ENCODE data around the gene NUBPL.

NUBPL gene

DNA sequence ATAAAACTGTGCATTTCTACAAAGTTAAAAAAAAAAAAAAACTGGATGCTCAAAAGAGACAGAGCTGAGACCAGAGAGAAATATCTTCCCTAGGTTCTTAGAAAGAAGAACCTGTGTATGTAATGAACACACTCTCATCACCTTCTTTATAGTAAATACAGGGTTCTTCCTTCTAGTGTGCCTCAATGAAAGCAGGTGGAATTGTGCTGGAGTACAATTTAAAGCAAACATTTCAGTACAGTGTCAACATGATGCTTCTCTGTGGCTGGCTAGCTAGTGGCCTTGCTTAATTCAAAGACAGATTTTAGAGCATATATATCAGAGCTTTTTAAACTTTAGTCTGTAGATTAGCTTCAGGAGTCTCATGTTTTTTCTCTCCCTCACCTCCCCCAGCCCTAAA lies 266.1 kb downstream of the NUBPL start:
- no peak for DNase-seq (ENCODE audit: low spot score)
- in situ Hi-C loops (cut with MboI; ENCODE audit: low sequenced_read_pairs, unreplicated experiment) = no loop called here
- TF ChIP-seq, protein P1, sequence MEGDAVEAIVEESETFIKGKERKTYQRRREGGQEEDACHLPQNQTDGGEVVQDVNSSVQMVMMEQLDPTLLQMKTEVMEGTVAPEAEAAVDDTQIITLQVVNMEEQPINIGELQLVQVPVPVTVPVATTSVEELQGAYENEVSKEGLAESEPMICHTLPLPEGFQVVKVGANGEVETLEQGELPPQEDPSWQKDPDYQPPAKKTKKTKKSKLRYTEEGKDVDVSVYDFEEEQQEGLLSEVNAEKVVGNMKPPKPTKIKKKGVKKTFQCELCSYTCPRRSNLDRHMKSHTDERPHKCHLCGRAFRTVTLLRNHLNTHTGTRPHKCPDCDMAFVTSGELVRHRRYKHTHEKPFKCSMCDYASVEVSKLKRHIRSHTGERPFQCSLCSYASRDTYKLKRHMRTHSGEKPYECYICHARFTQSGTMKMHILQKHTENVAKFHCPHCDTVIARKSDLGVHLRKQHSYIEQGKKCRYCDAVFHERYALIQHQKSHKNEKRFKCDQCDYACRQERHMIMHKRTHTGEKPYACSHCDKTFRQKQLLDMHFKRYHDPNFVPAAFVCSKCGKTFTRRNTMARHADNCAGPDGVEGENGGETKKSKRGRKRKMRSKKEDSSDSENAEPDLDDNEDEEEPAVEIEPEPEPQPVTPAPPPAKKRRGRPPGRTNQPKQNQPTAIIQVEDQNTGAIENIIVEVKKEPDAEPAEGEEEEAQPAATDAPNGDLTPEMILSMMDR (IDR thresholded peaks at IDR 0.05; ENCODE audit: borderline replicate concordance, control extremely low read depth, extremely low read depth, insufficient read depth, missing control alignments) = no peak

DNA sequence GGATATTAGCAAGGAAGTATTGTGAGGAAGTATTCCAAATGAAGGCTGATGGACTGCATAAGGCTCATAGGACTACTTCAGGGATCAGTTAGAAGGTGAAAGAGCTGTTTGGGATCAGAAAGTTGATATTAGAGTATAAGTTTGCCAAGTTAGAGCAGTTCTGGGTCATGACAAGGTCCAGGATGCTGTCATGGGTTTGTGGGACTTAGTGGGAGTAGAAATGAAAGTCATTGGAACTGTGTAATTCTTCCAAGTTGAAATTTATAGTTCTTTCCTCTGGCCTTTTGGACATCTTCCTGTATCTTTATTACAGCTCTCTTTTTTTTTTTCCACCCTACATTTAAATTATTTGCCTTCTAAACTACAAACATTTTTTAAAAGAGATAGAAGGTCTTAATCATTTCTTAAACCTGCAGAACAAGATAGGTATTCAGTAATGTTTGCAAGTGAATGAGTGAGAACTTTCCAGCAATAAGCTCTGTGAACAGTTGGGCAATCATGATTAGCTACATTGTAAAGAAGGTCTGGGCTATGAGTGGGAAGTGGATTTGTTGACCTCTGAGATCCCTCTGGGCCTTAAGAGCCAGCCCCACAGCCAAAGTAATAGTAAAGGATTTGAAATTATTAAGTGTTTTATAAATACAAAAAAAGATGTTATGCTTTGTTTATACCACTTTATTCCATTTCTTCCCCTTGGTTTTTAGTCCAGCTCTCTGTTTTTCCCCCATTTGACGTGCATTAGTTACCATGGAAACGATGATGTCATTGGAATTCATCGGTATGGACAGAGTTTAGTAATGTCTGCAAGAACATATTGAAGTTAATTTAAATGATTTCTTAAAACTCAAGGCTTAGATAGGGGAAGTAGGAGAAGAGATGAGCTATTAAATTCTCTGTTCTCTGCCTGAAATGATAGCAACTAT lies 268.0 kb downstream of the NUBPL start:
- DNase-seq (ENCODE audit: low spot score) = no peak
- in situ Hi-C loops (cut with MboI; ENCODE audit: low sequenced_read_pairs, unreplicated experiment) = no loop called here
- TF ChIP-seq, protein P1 (IDR thresholded peaks at IDR 0.05; ENCODE audit: borderline replicate concordance, control extremely low read depth, extremely low read depth, insufficient read depth, missing control alignments) = no peak

DNA sequence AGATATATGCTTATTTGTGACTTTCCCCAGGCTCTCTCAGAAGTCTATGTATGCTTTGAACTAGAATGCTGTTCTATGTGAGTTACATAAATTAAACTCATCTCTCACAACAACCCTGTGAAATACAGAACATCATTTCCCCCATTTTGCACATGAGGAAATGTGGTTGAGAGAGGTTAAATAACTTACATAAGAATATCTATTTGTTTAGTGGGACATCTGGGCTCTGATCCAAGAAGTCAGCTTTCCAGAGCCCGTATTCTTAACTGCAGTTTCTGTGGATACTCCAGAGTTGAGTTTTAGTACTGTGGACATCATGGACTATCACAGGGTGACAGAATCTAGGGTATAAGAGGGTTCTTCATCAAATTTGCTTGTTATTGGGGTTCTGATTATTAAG lies 273.4 kb downstream of the NUBPL start:
- TF ChIP-seq, protein P1 (IDR thresholded peaks at IDR 0.05; ENCODE audit: borderline replicate concordance, control extremely low read depth, extremely low read depth, insufficient read depth, missing control alignments) = no peak
- in situ Hi-C loops (cut with MboI; ENCODE audit: low sequenced_read_pairs, unreplicated experiment) = no loop called here
- DNase-seq (ENCODE audit: low spot score) = no peak

DNA sequence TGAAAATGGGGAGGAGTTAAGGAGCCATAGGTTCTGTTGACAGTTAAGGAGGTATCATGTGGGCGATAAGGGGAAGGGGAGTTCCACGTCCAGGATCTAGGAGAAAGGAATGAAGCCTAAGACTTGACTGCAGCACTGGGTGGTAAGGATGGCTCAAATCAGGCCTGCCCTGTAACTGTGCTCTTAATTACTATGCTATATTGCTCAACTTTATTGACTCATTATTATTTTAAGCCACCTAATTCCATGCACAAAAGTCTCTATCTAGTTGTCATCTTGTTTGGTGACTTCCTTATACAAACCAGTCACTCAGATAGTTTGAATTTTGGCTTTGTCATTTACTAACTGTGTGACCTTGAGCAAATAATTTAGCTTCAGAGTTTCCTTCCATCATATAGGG lies 273.8 kb downstream of the NUBPL start:
- TF ChIP-seq, protein P1 (IDR thresholded peaks at IDR 0.05; ENCODE audit: borderline replicate concordance, control extremely low read depth, extremely low read depth, insufficient read depth, missing control alignments) = no peak
- DNase-seq (ENCODE audit: low spot score) = no peak
- in situ Hi-C loops (cut with MboI; ENCODE audit: low sequenced_read_pairs, unreplicated experiment) = no loop called here

DNA sequence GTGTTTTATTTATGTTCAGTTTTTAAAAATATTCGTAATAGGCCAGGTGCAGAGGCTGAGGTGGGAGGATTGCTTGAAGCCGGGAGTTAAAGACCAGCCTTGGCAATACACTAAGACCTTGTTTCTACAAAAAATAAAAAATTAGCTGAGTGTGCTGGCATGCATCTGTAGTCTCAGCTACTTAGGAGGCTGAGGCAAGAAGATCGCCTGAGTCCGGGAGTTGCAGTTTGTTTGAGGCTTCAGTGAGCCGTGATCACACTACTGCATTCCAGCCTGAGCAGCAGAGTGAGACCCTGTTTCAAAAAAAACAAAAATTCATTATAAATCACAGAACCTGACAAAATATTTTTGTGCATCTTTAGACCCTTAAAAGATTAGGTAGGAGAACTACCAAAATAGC lies 275.8 kb downstream of the NUBPL start:
- DNase-seq (ENCODE audit: low spot score) = no peak
- TF ChIP-seq, protein P1 (IDR thresholded peaks at IDR 0.05; ENCODE audit: borderline replicate concordance, control extremely low read depth, extremely low read depth, insufficient read depth, missing control alignments) = no peak
- in situ Hi-C loops (cut with MboI; ENCODE audit: low sequenced_read_pairs, unreplicated experiment) = no loop called here

DNA sequence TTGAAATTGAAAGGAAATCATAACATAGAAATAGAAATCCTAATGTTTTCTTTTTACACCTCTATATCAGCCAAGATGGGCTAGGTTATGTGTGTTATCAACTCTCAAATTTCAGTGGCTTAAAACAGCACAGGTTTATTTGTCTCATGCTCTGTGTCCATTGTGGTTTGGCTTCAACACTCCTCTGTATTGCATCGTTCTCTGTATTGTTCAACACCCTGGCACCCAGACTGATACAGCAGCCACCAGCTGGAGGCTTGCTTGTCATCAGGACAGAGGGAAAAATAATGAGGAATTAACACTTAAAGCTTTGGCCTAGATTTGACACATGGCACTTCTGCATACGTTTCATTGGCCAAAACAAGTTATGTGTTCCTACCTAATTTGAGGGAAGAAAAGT lies 281.7 kb downstream of the NUBPL start:
- TF ChIP-seq, protein P1 (IDR thresholded peaks at IDR 0.05; ENCODE audit: borderline replicate concordance, control extremely low read depth, extremely low read depth, insufficient read depth, missing control alignments) = no peak
- in situ Hi-C loops (cut with MboI; ENCODE audit: low sequenced_read_pairs, unreplicated experiment) = no loop called here
- no peak for DNase-seq (ENCODE audit: low spot score)
